ENCODE data around the gene NRG3.

The NRG3 gene

GRCh38 chr10:81889181-81889769 is 14.3 kb downstream of the NRG3 start:
- Histone ChIP-seq H3K27ac (ENCODE audit: low read depth, low read length) (no peak overlapping the region), H3K4me1 (ENCODE audit: control insufficient read depth, low read length) (no peaks in the 10 kb centered on the region), H3K4me2 (ENCODE audit: low read length) (no peak overlapping the region), H3F3A (ENCODE audit: control insufficient read depth, insufficient read depth) (no peaks in the 10 kb centered on the region), H4K20me1 (ENCODE audit: control insufficient read depth, insufficient read depth, low read depth, low read length) (no peaks in the 10 kb centered on the region), H3K9me3 (ENCODE audit: control insufficient read depth, insufficient read depth, low read length) (no peaks in the 10 kb centered on the region), H3K9me2 (replicated peaks; ENCODE audit: control insufficient read depth, low read length) (no peaks in the 10 kb centered on the region), H3K27me3 (ENCODE audit: control insufficient read depth, low read length) (no peaks in the 10 kb centered on the region), H3K79me2 (ENCODE audit: control insufficient read depth, low read length) (no peaks in the 10 kb centered on the region), H3K36me3 (ENCODE audit: control insufficient read depth, low read length) (no peaks in the 10 kb centered on the region), H3K4me3 (ENCODE audit: low read length) (no peak overlapping the region)
- no peak for TF ChIP-seq CTCF (IDR thresholded peaks at IDR 0.05; ENCODE audit: low read depth, low read length, poor library complexity, severe bottlenecking)
- no peak for TF ChIP-seq EZH2phosphoT487 (IDR thresholded peaks at IDR 0.05; ENCODE audit: borderline replicate concordance, low read length)

GRCh38 chr10:81894616-81895015 is 19.6 kb downstream of the NRG3 start:
- Histone ChIP-seq H3K27ac (ENCODE audit: low read depth, low read length) (no peak overlapping the region), H3K9me2 (replicated peaks; ENCODE audit: control insufficient read depth, low read length) (no peaks in the 10 kb centered on the region), H3K27me3 (ENCODE audit: control insufficient read depth, low read length) (no peaks in the 10 kb centered on the region), H3K4me2 (ENCODE audit: low read length) (no peak overlapping the region), H3K79me2 (ENCODE audit: control insufficient read depth, low read length) (no peaks in the 10 kb centered on the region), H3K9me3 (ENCODE audit: control insufficient read depth, insufficient read depth, low read length) (no peaks in the 10 kb centered on the region), H3K4me1 (ENCODE audit: control insufficient read depth, low read length) (no peaks in the 10 kb centered on the region), H3K4me3 (ENCODE audit: low read length) (no peak overlapping the region), H3F3A (ENCODE audit: control insufficient read depth, insufficient read depth) (no peaks in the 10 kb centered on the region), H3K36me3 (ENCODE audit: control insufficient read depth, low read length) (no peaks in the 10 kb centered on the region), H4K20me1 (ENCODE audit: control insufficient read depth, insufficient read depth, low read depth, low read length) (no peaks in the 10 kb centered on the region)
- TF ChIP-seq EZH2phosphoT487 (IDR thresholded peaks at IDR 0.05; ENCODE audit: borderline replicate concordance, low read length) (no peak), CTCF (IDR thresholded peaks at IDR 0.05; ENCODE audit: low read depth, low read length, poor library complexity, severe bottlenecking) (no peak)

- H3K4me1 ChIP-seq (ENCODE audit: control insufficient read depth, low read length) = no peaks in the 10 kb centered on the region
- H3F3A ChIP-seq (ENCODE audit: control insufficient read depth, insufficient read depth) = no peaks in the 10 kb centered on the region
- H3K9me2 ChIP-seq (replicated peaks; ENCODE audit: control insufficient read depth, low read length) = no peaks in the 10 kb centered on the region
- no peaks in the 10 kb centered on the region for H4K20me1 ChIP-seq (ENCODE audit: control insufficient read depth, insufficient read depth, low read depth, low read length)
- H3K4me3 ChIP-seq (ENCODE audit: low read length) = no peak overlapping the region
- no peaks in the 10 kb centered on the region for H3K36me3 ChIP-seq (ENCODE audit: control insufficient read depth, low read length)
- TF ChIP-seq EZH2phosphoT487 (IDR thresholded peaks at IDR 0.05; ENCODE audit: borderline replicate concordance, low read length) (no peak), CTCF (IDR thresholded peaks at IDR 0.05; ENCODE audit: low read depth, low read length, poor library complexity, severe bottlenecking) (no peak)
- no peak overlapping the region for H3K27ac ChIP-seq (ENCODE audit: low read depth, low read length)
- no peaks in the 10 kb centered on the region for H3K9me3 ChIP-seq (ENCODE audit: control insufficient read depth, insufficient read depth, low read length)
- no peak overlapping the region for H3K4me2 ChIP-seq (ENCODE audit: low read length)
- H3K79me2 ChIP-seq (ENCODE audit: control insufficient read depth, low read length) = no peaks in the 10 kb centered on the region
- H3K27me3 ChIP-seq (ENCODE audit: control insufficient read depth, low read length) = no peaks in the 10 kb centered on the region
These were observed 23.5 kb downstream of the NRG3 start for GRCh38 chr10:81898518-81898917.

All from DOHH2 (cell line).